Omental fat pad (tissue), 4 donors: ENCODE data around the gene HOXD9. TPM values are rescaled to one million over a fixed set of nuclear protein-coding genes. Genes with fewer than 3 reads are reported as not detected.

Experiments used
- ATAC-seq: fragments of 150-250 bp; one replicate; pipeline ENCODE4 v1.9.1; 2016; ENCODE audit warnings: mild to moderate bottlenecking, moderate library complexity; ENCODE audit not compliant: low FRiP score
- DNase-seq: peaks from one replicate; pipeline ENCODE4 v3.0.0-alpha.2; 2019; ENCODE audit warnings: low spot score
- total RNA-seq, 4 donors: library from RNA; depleted of rRNA; stranded (reverse); fragments of >200 nt; gene quantifications; one replicate each; pipeline ENCODE4 v1.1.0, GENCODE V29; 2016
- TF ChIP-seq, protein P1 (sequence below), 3 donors: fragments of 450-650 bp; IDR thresholded peaks; one replicate each; pipeline ENCODE4 v1.5.1; 2016 to 2017; ENCODE audit warnings: antibody characterized with exemption in 3 of 3, mild to moderate bottlenecking in 3 of 3, moderate library complexity in 2 of 3

The HOXD9 gene
- total RNA-seq, 4 donors from 2014 or later = 0.95 to 2.6 (median 1.7) TPM

GRCh38 chr2:176104316-176105077 is 18.0 kb upstream of the HOXD9 start:
- ATAC-seq = no peak
- TF ChIP-seq, protein P1, sequence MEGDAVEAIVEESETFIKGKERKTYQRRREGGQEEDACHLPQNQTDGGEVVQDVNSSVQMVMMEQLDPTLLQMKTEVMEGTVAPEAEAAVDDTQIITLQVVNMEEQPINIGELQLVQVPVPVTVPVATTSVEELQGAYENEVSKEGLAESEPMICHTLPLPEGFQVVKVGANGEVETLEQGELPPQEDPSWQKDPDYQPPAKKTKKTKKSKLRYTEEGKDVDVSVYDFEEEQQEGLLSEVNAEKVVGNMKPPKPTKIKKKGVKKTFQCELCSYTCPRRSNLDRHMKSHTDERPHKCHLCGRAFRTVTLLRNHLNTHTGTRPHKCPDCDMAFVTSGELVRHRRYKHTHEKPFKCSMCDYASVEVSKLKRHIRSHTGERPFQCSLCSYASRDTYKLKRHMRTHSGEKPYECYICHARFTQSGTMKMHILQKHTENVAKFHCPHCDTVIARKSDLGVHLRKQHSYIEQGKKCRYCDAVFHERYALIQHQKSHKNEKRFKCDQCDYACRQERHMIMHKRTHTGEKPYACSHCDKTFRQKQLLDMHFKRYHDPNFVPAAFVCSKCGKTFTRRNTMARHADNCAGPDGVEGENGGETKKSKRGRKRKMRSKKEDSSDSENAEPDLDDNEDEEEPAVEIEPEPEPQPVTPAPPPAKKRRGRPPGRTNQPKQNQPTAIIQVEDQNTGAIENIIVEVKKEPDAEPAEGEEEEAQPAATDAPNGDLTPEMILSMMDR (IDR thresholded peaks at IDR 0.05) = no peak

DNA sequence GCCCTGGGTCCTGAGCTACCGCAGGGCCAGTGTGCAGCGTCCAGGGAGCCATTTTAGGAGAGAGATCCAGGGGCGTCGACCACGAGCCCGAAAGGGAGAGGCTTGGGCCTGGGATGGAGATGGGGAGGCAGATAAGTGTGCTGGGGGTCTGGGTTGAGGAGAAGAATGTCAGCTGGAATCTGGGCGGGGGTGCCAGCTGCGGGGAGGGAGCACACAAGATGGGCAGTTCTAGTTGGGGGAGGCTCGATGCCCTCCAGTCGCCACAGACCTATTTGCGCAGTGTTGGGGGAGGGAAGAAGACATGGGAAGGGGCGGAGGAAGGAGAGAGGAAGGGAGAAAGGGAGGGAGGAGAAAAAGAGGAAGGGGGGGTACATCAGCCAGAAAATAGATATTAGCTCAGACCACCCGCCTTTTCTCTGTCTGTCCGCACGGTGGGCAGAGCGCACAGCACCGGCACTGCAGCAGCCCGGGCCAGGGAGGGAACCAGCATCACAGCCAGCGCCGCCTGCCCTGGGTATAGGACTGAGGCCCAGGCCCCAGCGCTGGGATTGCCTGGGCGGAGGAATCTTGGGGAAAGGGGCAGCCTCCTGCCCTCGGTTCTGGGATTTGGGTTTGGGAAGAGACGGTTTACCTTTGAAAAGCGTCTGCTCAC is 17.3 kb upstream of the HOXD9 start:
- TF ChIP-seq, protein P1 (IDR thresholded peaks at IDR 0.05) = no peak
- ATAC-seq (no peak), DNase-seq (no peak)

More at GRCh38 chr2:176104316-176105077, 18.0 kb upstream of the HOXD9 start:
- DNase-seq = no peak

GRCh38 chr2:176105730-176106580 is 16.6 kb upstream of the HOXD9 start:
- TF ChIP-seq, protein P1 (IDR thresholded peaks at IDR 0.05) = no peak
- ATAC-seq (no peak), DNase-seq (no peak)

DNA sequence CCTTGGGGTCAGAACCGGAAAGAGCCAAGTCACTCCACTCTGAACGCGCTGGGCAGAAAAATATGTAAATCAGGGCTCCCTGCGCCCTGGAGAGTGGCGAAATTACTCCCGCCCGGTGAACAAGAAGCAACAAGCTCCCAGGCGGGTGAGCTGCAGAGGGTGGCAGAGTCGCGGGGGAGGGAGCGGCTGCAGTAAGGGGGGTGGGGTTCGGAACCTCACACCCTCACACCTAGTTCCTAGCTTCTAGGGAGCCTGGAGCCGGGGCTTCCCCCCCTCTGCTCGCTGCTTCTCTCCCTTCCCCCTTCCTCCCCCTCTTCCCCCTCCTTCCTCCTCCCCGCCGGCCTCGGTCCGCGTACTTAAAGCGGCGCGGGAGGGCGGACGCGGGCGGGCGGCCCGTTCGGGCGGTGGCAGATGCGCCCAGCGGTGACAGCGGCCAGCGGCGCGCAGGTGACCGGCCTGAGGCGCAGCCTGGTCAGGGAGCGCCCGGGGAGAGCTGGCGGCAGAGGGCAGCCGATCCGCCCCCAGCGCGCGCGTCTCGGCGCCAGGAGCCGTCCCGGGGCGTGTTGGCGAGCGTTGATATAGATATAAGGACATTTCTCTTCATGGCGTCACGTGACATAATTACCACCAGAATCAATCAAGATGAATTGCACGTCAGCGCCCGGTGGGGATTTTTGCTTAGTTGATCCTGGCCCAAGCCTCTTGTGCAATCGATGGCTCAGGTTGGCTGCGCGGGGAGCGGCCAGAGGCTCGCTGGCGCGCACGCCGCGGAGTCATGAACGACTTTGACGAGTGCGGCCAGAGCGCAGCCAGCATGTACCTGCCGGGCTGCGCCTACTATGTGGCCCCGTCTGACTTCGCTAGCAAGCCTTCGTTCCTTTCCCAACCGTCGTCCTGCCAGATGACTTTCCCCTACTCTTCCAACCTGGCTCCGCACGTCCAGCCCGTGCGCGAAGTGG is 15.7 kb upstream of the HOXD9 start, which contains the start of gene HOXD11:
TSS of gene HOXD11 (plus strand) at position 700 of the 959 bp plus-strand sequence. CDS start at position 776, 76 bp downstream.
- TF ChIP-seq, protein P1 (IDR thresholded peaks at IDR 0.05) = no peak
- DNase-seq = no peak
- peak; percentile 74 for ATAC-seq

GRCh38 chr2:176107731-176108181 is 14.8 kb upstream of the HOXD9 start:
- DNase-seq (no peak), ATAC-seq (no peak)
- TF ChIP-seq, protein P1 (IDR thresholded peaks at IDR 0.05) = no peak
